Fibroblast of mammary gland (primary cell): ENCODE measurements around the gene E2F1.
"Not testable (repeated sequence)": the region's sequence is repeated elsewhere in the genome, so short reads cannot be mapped to it uniquely, and the experiment has no call there.

Source experiments
- DNase-seq: peaks from one replicate; pipeline ENCODE4 v3.0.0-alpha.2; 2010; ENCODE audit warnings: low read depth
- H3K4me3 ChIP-seq: 2 replicates; pipeline ENCODE4 v1.5.1; 2011; ENCODE audit warnings: low read depth, mild to moderate bottlenecking, low read length, moderate library complexity; ENCODE audit not compliant: control insufficient read depth
- CTCF ChIP-seq: conservative IDR thresholded peaks from 2 replicates; pipeline ENCODE4 v1.5.1; 2011; ENCODE audit warnings: low read depth, low read length, inconsistent platforms; ENCODE audit not compliant: control insufficient read depth, insufficient read depth

Gene E2F1

GRCh38 chr20:33646191-33646590, 40.0 kb downstream of the E2F1 start:
- DNase-seq, result no peak
- TF ChIP-seq CTCF, result no peak
- no peak overlapping the region for H3K4me3 ChIP-seq

GRCh38 chr20:33645396-33645795, 40.8 kb downstream of the E2F1 start:
- H3K4me3 ChIP-seq, result no peak overlapping the region
- DNase-seq, result no peak
- TF ChIP-seq CTCF, result no peak

- no peak overlapping the region for H3K4me3 ChIP-seq
- no peak for DNase-seq
- TF ChIP-seq CTCF, result no peak
Measured at GRCh38 chr20:33645072-33645358, 41.2 kb downstream of the E2F1 start.

- no peak for DNase-seq
- no peak for TF ChIP-seq CTCF
- no peak overlapping the region for H3K4me3 ChIP-seq
Measured at GRCh38 chr20:33644313-33645071, 41.7 kb downstream of the E2F1 start.

GRCh38 chr20:33640287-33640686, 45.9 kb downstream of the E2F1 start:
- no peak for TF ChIP-seq CTCF
- H3K4me3 ChIP-seq, result no peak overlapping the region
- DNase-seq, result no peak

GRCh38 chr20:33636776-33637175, 49.4 kb downstream of the E2F1 start:
- H3K4me3 ChIP-seq, result no peak overlapping the region
- TF ChIP-seq CTCF, result no peak
- no peak for DNase-seq

GRCh38 chr20:33635341-33635740, 50.8 kb downstream of the E2F1 start:
- no peak for TF ChIP-seq CTCF
- no peak for DNase-seq
- no peak overlapping the region for H3K4me3 ChIP-seq

GRCh38 chr20:33631910-33632309, 54.3 kb downstream of the E2F1 start:
- not testable (repeated sequence) for DNase-seq, H3K4me3 ChIP-seq
